HepG2 (cell line): ENCODE data around the gene TMEM214. TPM values are rescaled to one million over a fixed set of nuclear protein-coding genes. Genes with fewer than 3 reads are reported as not detected.
A peak's percentile ranks its signal among the peaks of the same experiment; 100 is the strongest.

ENCODE experiments used
- BORCS8-MEF2B ChIP-seq: sonication (generic); formaldehyde crosslinking; IDR thresholded peaks from 2 replicates; pipeline ENCODE4 v1.8.0; 2022; ENCODE audit warnings: mild to moderate bottlenecking, missing genetic modification reagents
- HDAC2 ChIP-seq: sonication (generic); formaldehyde crosslinking; IDR thresholded peaks from 2 replicates; pipeline ENCODE4 v1.4.0; 2020; ENCODE audit warnings: missing genetic modification reagents
- HNRNPLL ChIP-seq: fragments of 200-400 bp; formaldehyde crosslinking; IDR thresholded peaks from 2 replicates; pipeline ENCODE4 v1.6.1; 2017; ENCODE audit warnings: mild to moderate bottlenecking, low read depth, low read length; ENCODE audit not compliant: poor library complexity, severe bottlenecking
- KDM3A ChIP-seq: IDR thresholded peaks from 2 replicates; pipeline ENCODE4 v1.6.1; 2018; ENCODE audit warnings: low read depth, missing compliant biosample characterization
- NFIC ChIP-seq: IDR thresholded peaks from 2 replicates; pipeline ENCODE4 v1.6.1; 2012; ENCODE audit warnings: mild to moderate bottlenecking, low read length, inconsistent platforms
- ZNF7 ChIP-seq: IDR thresholded peaks from 2 replicates; pipeline ENCODE4 v1.6.1; 2016; ENCODE audit warnings: missing biosample characterization, missing genetic modification reagents
- ZNF724P ChIP-seq: sonication (generic); formaldehyde crosslinking; IDR thresholded peaks from 2 replicates; pipeline ENCODE4 v1.8.0; 2022; ENCODE audit warnings: missing genetic modification reagents, borderline replicate concordance
- ZSCAN22 ChIP-seq: sonication (generic); formaldehyde crosslinking; IDR thresholded peaks from 2 replicates; pipeline ENCODE4 v1.4.0; 2020; ENCODE audit warnings: mild to moderate bottlenecking, missing genetic modification reagents
- polyA plus RNA-seq, 8 experiments: library from polyadenylated mRNA; depleted of rRNA in 3 of 8; stranded (reverse) in 7 of 8; unstranded in 1 of 8; fragments of >200 nt; fragmentation: Illumina TruSeq in 4 of 8; extraction: Trizol in 4 of 8; gene quantifications; 2 replicates each; pipeline versions ENCODE4 v1.2.1 to v1.2.3, GENCODE V29; 2011 to 2016; ENCODE audit warnings: low read depth in 4 of 8, missing spikeins in 1 of 8, mixed read lengths in 1 of 8; ENCODE audit not compliant: insufficient read depth in 1 of 8
- total RNA-seq, 5 experiments: library from RNA; depleted of rRNA; stranded (reverse); fragments of >200 nt; fragmentation: Illumina TruSeq; extraction: Trizol; gene quantifications; 2 replicates each; pipeline ENCODE4 v1.2.3, GENCODE V29; 2016; ENCODE audit warnings: low read depth in 1 of 5
- TF ChIP-seq, protein P1 (sequence below): sonication (generic); formaldehyde crosslinking; IDR thresholded peaks from 2 replicates; pipeline ENCODE4 v1.5.0; 2020; ENCODE audit warnings: mild to moderate bottlenecking, missing genetic modification reagents, moderate library complexity
- TF ChIP-seq, protein P2 (sequence below): sonication (generic); formaldehyde crosslinking; IDR thresholded peaks from 2 replicates; pipeline ENCODE4 v1.4.0; 2020; ENCODE audit warnings: mild to moderate bottlenecking, missing genetic modification reagents
- TF ChIP-seq, protein P3 (sequence below): sonication (generic); formaldehyde crosslinking; IDR thresholded peaks from 2 replicates; pipeline ENCODE4 v1.4.0; 2020; ENCODE audit warnings: missing genetic modification reagents
- TF ChIP-seq, protein P4 (sequence below), 2 experiments: sonication (generic) in 1 of 2; formaldehyde crosslinking in 1 of 2; IDR thresholded peaks; 2 replicates each; pipeline versions ENCODE4 v1.4.0 to v1.6.1; 2018 to 2020; ENCODE audit warnings: missing genetic modification reagents in 2 of 2, borderline replicate concordance in 1 of 2, low read depth in 1 of 2, mild to moderate bottlenecking in 1 of 2, missing biosample characterization in 1 of 2
- TF ChIP-seq, protein P5 (sequence below): sonication (generic); formaldehyde crosslinking; IDR thresholded peaks from 2 replicates; pipeline ENCODE4 v1.9.0; 2022; ENCODE audit warnings: low read depth, missing genetic modification reagents

Gene TMEM214
- total and polyA plus RNA-seq, 2 of the 13 experiments (the other 11 are each of a cell fraction or from before 2014, with no cell fraction given): 58.3 to 132 TPM

DNA sequence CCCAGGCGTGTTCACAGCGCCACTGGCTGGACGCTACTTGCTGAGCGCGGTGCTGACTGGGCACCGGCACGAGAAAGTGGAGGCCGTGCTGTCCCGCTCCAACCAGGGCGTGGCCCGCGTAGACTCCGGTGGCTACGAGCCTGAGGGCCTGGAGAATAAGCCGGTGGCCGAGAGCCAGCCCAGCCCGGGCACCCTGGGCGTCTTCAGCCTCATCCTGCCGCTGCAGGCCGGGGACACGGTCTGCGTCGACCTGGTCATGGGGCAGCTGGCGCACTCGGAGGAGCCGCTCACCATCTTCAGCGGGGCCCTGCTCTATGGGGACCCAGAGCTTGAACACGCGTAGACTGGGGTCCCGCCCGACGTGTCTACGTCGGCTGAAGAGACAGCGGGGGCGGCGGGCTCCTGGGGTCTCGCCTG is 52.9 kb downstream of the TMEM214 start (continued):
- TF ChIP-seq, protein P1, sequence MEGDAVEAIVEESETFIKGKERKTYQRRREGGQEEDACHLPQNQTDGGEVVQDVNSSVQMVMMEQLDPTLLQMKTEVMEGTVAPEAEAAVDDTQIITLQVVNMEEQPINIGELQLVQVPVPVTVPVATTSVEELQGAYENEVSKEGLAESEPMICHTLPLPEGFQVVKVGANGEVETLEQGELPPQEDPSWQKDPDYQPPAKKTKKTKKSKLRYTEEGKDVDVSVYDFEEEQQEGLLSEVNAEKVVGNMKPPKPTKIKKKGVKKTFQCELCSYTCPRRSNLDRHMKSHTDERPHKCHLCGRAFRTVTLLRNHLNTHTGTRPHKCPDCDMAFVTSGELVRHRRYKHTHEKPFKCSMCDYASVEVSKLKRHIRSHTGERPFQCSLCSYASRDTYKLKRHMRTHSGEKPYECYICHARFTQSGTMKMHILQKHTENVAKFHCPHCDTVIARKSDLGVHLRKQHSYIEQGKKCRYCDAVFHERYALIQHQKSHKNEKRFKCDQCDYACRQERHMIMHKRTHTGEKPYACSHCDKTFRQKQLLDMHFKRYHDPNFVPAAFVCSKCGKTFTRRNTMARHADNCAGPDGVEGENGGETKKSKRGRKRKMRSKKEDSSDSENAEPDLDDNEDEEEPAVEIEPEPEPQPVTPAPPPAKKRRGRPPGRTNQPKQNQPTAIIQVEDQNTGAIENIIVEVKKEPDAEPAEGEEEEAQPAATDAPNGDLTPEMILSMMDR (CRISPR knock-in tag): peak; percentile 86
- 0 out of 2 replicates have a peak, but pooled peaks have one; percentile 30 for TF ChIP-seq HDAC2 (CRISPR knock-in tag)
- TF ChIP-seq ZNF724P (CRISPR knock-in tag): peak; percentile 5; the same call in 1 of the 2 replicates
- no peak for TF ChIP-seq ZNF7
- no peak for TF ChIP-seq ZSCAN22 (CRISPR knock-in tag)
- peak; percentile 81 for TF ChIP-seq HNRNPLL
- TF ChIP-seq, protein P2, sequence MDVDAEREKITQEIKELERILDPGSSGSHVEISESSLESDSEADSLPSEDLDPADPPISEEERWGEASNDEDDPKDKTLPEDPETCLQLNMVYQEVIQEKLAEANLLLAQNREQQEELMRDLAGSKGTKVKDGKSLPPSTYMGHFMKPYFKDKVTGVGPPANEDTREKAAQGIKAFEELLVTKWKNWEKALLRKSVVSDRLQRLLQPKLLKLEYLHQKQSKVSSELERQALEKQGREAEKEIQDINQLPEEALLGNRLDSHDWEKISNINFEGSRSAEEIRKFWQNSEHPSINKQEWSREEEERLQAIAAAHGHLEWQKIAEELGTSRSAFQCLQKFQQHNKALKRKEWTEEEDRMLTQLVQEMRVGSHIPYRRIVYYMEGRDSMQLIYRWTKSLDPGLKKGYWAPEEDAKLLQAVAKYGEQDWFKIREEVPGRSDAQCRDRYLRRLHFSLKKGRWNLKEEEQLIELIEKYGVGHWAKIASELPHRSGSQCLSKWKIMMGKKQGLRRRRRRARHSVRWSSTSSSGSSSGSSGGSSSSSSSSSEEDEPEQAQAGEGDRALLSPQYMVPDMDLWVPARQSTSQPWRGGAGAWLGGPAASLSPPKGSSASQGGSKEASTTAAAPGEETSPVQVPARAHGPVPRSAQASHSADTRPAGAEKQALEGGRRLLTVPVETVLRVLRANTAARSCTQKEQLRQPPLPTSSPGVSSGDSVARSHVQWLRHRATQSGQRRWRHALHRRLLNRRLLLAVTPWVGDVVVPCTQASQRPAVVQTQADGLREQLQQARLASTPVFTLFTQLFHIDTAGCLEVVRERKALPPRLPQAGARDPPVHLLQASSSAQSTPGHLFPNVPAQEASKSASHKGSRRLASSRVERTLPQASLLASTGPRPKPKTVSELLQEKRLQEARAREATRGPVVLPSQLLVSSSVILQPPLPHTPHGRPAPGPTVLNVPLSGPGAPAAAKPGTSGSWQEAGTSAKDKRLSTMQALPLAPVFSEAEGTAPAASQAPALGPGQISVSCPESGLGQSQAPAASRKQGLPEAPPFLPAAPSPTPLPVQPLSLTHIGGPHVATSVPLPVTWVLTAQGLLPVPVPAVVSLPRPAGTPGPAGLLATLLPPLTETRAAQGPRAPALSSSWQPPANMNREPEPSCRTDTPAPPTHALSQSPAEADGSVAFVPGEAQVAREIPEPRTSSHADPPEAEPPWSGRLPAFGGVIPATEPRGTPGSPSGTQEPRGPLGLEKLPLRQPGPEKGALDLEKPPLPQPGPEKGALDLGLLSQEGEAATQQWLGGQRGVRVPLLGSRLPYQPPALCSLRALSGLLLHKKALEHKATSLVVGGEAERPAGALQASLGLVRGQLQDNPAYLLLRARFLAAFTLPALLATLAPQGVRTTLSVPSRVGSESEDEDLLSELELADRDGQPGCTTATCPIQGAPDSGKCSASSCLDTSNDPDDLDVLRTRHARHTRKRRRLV (CRISPR knock-in tag): 0 out of 2 replicates have a peak, but pooled peaks have one; percentile 12
- TF ChIP-seq BORCS8-MEF2B (CRISPR knock-in tag): 0 out of 2 replicates have a peak, but pooled peaks have one; percentile 33
- no peak for TF ChIP-seq NFIC
- peak; percentile 67; the same call in 1 of the 2 replicates for TF ChIP-seq KDM3A
- TF ChIP-seq, protein P3, sequence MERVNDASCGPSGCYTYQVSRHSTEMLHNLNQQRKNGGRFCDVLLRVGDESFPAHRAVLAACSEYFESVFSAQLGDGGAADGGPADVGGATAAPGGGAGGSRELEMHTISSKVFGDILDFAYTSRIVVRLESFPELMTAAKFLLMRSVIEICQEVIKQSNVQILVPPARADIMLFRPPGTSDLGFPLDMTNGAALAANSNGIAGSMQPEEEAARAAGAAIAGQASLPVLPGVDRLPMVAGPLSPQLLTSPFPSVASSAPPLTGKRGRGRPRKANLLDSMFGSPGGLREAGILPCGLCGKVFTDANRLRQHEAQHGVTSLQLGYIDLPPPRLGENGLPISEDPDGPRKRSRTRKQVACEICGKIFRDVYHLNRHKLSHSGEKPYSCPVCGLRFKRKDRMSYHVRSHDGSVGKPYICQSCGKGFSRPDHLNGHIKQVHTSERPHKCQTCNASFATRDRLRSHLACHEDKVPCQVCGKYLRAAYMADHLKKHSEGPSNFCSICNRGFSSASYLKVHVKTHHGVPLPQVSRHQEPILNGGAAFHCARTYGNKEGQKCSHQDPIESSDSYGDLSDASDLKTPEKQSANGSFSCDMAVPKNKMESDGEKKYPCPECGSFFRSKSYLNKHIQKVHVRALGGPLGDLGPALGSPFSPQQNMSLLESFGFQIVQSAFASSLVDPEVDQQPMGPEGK (CRISPR knock-in tag): 0 out of 2 replicates have a peak, but pooled peaks have one; percentile 60
- TF ChIP-seq, protein P4, sequence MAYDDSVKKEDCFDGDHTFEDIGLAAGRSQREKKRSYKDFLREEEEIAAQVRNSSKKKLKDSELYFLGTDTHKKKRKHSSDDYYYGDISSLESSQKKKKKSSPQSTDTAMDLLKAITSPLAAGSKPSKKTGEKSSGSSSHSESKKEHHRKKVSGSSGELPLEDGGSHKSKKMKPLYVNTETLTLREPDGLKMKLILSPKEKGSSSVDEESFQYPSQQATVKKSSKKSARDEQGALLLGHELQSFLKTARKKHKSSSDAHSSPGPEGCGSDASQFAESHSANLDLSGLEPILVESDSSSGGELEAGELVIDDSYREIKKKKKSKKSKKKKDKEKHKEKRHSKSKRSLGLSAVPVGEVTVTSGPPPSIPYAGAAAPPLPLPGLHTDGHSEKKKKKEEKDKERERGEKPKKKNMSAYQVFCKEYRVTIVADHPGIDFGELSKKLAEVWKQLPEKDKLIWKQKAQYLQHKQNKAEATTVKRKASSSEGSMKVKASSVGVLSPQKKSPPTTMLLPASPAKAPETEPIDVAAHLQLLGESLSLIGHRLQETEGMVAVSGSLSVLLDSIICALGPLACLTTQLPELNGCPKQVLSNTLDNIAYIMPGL (CRISPR knock-in tag; IDR thresholded peaks at IDR 0.05; ENCODE audit: borderline replicate concordance in 1 of 2, low read depth in 1 of 2): 0 out of 4 replicates have a peak, but pooled peaks of 1 of the 2 experiments have one; percentile 5
- TF ChIP-seq, protein P5, sequence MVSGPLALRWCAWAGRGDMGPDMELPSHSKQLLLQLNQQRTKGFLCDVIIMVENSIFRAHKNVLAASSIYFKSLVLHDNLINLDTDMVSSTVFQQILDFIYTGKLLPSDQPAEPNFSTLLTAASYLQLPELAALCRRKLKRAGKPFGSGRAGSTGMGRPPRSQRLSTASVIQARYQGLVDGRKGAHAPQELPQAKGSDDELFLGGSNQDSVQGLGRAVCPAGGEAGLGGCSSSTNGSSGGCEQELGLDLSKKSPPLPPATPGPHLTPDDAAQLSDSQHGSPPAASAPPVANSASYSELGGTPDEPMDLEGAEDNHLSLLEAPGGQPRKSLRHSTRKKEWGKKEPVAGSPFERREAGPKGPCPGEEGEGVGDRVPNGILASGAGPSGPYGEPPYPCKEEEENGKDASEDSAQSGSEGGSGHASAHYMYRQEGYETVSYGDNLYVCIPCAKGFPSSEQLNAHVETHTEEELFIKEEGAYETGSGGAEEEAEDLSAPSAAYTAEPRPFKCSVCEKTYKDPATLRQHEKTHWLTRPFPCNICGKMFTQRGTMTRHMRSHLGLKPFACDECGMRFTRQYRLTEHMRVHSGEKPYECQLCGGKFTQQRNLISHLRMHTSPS: peak; percentile 31; the same call in 1 of the 2 replicates
